Measurements from ENCODE around the gene GRB10.

GRB10 gene

DNA sequence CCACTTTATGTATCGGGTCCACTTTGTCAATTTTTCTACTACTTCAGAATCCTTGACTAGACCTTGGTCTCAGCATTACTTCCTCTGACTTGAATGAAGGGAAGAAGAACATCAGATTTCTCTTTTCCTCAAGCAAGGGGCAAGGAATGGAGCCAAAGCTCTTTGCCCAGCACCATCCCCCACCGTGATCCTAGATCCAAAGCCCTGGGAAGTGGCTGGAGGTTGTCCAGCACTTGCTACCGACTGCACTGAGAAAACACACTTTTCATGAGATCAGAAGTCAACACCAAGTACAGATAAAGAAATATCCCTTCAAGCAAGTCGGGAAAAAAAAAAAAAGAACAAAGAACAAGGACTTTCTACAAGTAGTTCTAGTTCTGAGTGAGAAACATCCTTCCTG, 115.4 kb downstream of the GRB10 start:
- no peak for DNase-seq

DNA sequence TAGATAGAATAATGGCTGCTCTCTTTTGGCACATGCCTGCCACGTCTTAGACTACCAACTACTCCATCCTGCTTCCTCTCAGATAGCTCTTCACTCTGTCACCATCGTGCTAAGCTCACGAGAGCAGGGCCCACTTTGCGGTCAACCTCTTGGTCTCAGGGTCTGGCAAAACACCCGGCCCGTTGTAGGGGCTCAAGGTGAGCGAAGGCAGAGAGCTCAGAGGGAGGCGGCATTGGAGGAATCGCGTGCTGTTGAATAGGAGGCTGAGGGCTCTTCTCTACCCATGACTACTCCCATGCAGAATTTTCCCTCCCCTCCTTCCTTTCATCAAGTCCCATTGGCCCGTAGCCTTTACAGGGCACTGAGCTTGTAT, 116.6 kb downstream of the GRB10 start:
- no peak for DNase-seq

DNA sequence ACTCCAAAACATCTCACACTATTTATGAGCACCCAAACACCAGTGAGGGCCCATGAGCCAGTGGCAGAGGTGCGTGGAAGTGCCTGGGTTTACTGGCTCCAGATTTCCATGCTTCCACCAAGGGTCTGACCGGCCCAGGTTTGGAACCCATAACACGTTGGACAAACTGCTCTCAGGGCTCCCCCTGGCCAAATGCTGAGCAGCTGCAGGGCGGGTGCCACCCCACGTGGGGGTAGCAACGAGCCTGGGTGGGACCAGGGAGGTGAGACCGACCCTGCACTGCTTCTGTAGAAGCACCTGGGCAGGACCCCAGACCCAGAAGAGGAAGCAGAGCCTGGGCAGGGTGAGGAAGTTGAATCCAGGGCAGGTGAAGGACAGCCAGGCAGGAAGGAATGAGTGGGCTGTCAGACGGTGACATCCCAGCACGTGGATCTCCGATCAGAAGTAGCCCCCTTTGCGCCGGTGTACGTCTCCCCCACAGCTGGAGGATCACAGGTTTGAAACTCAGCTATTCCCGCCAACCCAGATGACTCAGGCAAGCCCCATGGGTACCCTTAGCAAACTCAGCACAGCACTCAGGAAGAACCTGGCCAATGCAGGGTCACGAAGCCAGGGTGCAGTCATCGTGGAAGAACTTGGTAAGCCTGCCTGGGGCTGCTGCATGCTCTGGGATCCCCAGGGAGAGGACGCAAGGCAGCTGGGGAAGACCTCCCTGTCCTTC, 117.1 kb downstream of the GRB10 start:
- DNase-seq, result no peak

DNA sequence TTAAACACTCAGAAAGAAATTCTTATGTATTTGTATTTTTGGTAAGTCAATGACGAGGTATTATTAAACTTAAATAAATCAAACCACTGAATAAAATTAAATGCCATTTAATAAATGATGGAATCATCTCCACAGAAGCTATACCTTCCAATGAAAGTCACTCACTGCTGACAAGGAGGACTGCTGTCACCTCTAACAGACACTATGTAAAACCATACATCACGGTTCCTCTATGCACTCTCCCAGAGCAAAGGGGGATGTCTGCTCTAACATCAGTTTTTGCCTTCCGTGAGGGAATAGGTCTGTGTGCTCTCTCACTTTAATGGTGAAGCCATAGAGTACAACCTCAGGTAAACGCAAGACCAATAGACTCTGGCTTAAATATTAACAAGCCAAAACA, 117.8 kb downstream of the GRB10 start:
- DNase-seq, result no peak

DNA sequence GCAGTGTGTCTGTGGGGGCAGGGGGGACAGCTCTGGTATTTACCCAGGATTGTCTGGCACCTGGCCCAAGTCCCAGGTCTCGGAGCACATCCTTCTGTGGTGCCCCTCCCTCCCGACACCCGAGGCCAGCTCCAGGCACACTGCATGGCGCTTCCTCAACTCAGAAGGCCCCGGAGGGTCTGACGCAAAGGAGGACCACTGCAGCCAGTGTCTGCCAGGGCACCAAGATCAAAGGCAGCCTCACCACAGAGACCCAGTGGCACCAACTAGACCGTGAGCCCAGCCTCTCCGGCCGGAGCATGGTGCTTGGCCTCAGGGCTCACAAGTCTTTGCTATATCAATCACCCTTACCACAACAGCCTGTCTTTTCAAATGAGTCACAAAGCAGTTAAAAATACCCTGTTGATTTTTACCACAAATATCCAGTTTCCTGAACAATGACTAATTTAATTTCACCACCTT, 118.2 kb downstream of the GRB10 start:
- no peak for DNase-seq

DNA sequence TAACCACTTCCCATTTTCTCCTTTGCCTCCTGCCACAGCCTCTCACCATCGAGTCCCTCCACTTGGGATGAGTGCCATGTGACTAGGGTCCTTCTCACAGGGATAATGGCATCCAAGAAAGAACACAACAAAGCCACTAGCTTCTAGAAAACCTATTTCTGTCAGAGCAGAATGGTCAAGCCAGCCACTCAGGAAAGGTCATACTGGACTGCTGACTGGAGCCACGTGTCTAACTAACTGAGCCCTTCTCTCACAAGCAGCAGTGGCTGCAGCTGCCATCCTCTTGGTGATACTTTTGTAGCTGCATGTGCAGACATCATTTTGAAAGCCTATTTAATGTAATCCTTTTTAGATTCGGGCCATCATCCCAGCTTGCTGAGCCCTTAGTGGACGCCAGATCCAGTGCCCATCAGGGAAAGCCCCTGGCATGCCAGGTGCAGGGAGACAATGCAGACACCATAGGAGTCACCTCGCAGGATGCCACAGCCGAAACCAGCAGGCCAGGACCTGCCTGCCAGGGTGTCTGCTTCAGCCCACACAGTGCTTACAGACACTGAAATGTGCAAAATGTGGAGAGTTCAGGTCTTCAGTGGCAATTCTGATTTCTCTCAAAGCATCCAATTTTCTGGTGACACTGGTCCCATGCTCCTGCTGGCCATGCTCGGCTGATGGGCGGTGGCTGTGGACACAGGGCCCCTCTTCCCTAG, 119.1 kb downstream of the GRB10 start:
- DNase-seq, result no peak

DNA sequence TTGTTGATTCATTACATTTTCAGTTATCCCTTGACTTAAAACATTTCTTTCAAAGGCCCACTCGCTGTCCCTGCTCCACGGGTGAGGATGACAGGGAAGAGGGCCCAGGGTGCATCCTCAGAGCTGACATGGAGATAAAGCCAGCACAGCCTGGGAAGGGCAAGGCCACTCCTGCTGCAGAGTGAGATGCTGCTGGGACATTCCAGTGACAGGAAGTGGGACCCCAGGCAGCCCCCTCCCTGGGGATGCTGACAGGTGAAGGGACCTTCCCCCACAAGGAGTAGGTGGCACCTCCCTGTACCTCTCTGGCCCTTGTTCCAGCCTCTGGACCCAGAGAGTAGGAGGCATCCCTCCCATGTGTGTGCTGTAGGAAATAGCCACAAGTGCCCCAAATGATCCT, 119.7 kb downstream of the GRB10 start:
- no peak for DNase-seq

DNA sequence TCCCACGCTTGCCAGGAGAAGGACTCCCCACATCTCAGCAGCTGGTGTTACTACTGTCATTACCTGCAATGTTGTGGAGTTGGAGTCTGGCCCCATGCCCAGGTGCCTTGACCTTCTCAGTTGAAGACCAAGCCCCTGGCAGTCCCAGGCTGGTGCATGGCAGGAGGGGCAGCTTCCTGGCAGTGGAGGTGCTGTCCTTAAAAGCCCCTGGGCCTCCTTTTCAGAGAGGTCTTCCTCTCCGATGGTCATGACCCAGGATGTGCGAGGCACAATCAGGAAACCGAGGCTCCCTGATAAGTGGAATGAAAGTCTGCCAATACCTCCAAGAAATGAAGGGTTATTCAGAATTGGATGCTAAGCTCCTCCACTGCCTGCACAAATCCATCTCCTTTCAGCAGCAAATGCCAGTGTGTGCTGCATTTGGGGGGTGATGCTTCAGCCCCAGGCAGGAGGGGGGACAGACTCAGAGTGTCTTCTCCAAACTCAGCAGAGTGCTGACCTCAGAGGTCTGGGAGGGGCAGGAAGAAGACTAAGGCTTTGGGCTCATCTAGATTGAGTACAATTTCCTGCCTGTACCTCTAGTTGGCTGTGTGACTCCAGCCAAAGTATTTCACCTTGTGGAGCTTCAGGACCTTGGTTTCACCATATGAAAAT, 120.5 kb downstream of the GRB10 start:
- no peak for DNase-seq

DNA sequence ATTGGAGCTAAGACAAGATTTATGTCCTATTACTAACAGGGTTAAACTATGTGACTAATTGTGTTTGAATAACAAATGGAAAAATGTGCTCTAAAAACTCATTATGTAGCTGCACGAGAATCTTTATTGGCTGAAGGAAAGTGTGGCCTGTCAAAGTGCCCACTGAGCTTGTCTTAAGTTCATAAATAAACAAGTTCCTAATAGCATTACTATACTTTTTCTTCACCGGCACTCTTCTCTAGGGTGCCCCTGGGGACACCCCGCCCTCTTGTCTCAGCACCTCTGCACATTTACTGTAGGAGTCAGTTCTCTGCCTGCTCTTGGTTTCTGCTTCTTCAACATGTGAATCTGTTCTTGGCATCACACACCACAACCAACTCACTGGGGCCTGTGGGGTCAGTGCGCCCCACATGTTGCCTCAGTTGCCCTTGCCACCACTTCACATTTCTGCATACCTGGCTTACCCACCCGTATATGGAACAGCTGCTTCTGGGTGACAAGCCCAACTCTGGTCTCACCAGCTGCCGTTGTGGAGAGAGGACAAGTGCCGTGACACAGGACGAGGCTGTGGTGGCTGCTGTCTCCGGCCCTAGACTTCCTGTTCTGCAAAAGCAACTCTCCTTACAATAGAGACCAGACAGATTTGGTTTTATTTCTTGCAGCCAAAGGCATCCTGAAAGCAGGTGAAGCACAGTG, 121.2 kb downstream of the GRB10 start:
- no peak for DNase-seq

DNA sequence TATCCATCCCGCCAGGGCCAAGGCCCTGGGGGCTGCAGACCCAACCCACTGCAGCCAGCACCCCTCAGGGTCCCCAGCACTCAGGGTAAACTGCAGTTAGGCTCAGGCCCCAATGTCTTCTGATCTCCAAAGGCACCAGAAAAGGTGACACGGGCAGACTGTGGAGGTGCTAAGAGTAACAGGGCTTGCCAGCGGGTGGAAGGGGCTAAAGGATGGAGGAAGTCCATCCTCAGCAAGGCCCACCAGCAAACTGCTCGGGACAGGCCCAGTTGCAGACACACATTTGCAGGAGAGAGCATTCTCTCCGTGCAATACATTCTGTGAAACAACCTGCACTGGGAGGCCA, 121.9 kb downstream of the GRB10 start:
- DNase-seq, result no peak

DNA sequence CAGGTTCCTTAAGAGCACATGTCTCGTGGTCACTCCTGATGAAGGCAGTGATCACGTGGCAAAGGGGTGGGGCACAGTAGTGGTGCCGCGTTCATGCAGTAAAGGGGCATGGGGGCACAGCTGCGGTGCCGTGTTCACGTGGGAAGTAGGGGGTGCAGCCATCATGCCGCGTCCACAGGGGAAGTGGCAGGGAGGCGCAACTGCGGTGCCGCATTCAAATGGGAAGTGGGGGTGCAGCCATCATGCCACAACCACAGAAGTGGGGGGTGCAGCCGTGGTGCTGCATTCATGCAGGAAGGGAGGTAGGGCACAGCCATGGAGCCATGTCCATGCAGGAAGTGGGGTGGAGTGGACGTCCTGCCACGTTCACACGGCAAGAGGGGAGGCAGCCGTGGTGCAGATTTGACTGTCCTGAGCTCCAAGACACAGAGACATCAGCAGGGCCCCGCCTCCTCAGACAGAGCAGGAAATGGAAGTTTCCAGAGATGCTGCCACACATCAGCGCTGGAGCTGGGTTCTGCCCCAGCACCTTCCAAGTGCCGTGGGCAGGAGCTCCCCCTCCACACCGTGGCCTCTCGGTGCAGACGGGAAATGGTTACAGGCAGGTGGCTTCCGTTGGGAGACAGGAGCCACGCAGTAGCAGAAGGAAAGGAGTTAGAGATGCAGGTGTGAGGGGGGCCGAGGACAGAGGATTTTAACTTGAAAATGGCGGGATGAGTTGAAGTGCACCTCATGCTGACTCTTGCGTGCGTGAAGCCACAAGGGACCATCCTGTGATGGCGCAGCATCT, 122.5 kb downstream of the GRB10 start:
- DNase-seq, result no peak

DNA sequence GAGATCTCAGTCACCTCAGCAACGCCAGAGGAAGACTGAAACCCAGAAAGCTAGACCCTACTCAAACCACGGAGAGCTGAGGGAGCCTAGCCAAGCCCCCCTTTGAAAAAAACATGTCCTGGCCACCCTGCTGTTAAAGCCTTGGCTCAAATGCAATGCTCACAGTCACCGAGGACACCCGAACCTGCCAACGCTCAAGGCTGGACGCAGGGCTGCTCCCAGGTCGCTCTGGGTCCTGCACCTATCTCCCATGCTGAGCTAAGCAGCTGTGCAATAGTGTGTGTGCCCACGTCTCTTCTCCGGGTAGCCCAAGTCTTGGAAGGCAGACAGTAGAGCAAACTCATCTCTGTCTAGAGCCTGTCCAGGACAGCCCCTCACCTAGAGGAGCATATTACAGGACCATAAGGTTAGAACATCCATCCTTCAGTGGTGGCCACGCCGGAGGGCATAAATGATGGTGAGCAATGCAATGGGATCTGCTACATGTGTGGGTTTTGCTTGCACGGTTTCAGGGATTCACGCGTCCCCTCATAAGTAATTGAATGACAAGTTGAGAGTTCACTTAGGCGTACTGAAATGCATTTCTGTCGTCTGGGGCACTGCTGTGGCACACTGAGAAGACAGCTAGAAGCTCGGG, 123.2 kb downstream of the GRB10 start:
- no peak for DNase-seq

DNA sequence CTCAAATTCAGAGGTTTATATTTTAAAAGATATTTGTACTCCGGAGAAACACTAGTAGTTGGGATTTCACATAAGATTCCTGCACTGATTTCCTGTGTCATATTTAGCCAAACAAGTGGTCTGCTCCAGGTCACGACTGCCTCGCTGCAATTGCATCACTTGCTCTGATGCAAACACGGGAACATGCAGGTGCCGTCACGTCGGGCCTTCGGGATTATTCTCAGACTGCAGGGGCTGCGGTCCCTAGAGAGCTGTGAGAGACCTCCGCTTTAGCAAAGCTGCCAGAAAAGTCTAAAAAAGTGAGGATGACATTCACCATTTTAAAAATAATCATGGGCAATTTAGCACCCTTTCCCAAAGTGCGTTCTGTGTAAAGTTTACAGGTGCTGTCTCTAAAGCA, 124.0 kb downstream of the GRB10 start:
- DNase-seq, result no peak

DNA sequence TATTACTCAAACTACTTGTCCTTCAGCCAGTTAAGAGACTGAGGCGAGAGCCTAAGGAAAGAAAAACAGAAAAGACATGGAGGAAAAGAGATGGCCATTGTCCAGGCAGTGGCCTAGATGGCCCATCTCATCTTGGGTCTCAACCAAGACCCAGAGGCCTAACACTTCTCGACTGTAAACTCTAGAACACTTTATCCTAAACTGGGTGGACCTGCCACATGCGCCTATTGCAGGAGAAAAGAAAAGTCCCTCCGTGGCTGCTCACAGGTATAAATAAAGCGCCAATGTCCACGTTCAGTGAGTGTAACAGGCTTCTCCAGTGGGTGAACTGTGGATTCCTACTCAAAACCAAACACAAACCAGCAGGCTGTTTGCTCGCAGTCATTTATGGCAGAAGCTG, 124.8 kb downstream of the GRB10 start:
- no peak for DNase-seq

DNA sequence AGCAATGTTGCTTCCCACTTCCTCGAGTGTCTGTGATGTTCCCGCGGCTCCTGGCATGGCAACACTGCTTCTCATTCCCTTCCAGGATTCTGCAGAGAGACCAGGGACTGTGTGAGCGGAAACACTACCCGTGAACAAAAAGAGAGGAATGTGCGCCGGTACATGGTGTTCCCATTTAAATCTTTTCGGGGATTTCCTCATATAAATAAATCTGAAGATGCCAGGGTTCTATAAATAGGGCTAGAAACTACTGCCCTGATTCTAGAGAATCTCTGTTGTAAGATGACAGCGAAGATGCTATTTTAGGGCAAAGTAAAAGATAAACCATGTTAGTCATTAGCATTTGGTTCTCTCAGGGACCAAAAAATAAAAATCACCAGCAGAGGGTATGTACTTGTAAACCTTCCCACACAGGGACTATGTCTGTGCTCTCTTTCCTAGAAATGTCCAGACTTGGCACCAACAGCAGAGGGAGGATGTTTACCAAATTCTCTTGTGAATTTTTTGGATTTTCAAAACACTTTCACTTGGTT, 125.3 kb downstream of the GRB10 start:
- DNase-seq, result no peak

DNA sequence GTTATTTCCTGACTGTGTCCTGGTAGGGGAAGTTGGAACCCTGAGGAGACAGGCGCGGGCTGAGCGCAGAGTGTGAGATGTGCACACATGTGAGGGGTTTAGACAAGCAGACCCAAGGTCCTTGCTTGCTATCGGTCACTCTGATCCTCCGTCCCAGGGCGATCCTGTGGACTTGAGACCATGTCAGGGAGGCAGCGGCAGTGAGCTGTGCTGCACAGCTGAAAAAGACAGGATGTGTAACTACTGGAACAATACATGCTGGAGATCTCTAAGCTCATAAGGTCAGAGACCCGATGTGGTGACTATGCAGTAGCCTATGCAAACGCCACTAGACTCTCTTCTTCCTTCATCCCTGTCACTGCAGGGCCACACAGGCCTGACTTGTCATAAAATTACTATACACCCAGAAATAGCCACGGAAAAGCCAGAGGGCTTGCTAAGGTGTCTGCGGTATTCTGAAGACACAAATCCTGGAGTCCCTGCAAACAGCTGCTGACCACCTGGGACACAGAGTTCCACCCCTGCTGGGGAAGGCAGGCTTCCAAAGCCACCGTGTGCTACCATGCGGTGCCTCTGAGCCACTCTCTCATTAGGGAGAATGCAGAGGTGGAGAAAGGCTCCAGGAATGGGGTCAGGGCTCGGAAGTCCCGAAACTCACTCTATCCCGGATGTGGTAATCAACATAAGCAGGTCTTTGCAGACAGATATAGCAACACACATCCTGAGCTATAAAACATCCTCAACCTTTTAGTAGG, 126.4 kb downstream of the GRB10 start:
- no peak for DNase-seq

DNA sequence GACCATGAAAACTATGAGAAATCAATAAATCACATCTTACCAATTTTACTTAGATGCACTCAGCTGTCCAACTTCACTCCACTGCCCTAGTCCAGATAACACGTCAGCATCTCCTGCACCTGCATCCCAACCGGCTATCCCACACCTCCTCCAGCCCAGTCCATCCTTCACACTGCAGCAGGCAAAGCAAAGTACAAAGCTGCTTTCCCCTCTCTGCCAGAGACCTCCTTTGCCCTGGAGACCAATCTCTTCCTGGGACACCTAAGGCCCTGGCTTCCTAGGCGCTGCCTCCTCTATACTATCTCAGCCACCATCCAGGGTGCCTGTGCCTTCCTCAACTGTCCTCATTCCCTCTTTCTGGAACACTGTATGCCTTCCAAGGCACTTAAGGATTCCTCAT, 127.2 kb downstream of the GRB10 start:
- no peak for DNase-seq

DNA sequence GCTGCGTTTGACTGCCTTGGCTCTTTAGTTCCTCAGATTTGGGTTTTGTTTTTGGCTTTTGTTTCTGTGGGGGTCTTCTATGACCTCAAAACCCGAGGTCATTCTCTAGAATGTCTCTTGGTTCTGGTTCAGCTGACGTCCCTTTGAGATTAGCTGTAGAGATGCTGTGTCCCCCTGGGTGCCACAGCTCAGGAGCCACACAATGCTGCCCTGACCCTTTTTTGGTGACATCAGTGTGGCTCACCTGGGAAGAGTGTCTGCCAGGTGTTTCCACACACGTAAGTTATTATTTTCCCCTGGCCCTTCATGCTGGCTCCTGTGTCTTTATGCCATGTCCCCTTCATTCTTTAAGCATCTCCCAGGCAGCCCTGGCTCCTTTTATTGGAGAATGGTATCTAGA, 127.7 kb downstream of the GRB10 start:
- no peak for DNase-seq

DNA sequence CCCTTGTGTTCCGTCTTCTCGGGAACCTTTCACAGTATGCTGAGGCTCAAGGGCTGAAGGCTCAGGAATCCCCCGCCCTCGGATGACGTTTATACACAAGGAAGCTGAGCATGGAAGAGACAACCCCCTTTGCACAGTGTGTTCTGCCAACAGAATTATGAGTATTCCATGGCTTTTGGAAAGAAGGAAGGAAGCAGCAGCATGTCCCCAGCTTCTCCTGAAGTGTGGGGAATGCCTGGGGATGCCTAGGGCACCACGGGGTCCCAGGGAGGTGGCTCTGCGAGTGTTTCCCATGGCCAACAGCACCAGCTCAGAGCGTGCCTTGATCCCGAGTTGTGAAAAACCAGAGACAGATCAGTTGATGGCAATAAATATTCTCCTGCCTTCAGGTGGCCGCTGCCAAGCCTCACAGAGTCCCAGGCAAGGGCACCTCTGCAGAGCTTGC, 128.7 kb downstream of the GRB10 start:
- DNase-seq, result no peak

DNA sequence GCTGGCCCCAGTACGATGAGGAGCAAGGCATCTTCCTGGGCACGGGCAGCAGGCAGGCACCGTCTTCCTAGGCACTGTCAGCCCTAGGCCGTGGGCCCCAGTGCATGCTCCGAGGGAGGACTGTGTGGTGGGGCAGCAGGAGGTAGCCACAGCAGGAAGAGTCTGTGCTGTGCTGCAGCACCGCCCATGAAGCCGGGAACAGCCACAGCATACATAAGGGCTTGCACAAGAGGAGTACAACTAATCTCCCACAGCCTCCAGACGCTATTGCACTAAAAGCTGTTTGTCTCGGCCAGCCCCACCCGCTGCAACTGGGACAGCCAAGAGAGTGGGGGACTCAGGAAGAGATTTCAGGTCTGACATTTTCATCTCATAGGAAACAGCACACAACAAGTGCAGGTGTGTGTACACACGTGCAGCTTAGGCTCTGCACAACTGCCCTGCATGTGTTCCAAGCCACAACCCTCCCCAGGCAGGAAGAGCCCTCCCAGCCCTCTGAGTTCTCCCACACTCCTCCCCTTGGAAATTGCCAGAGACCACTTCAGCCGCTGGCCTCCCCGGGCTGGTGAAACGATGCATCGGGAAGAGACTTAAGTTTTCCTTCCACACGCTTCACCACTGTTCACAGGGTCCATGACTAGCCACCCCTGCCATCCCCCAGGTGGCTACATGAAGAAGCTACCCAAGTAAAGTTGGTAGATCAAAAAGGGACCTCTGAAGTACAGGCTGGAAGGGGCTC, 129.4 kb downstream of the GRB10 start:
- no peak for DNase-seq
